Fibroblast of pulmonary artery (primary cell): Measurements from ENCODE around the gene CFAP298.

Experiments used
- DNase-seq: peaks from one replicate; pipeline ENCODE4 v3.0.0-alpha.2; 2010; ENCODE audit warnings: low read depth
- H3K4me3 ChIP-seq: replicated peaks from 2 replicates; pipeline ENCODE4 v1.5.1; 2011; ENCODE audit warnings: low read depth, mild to moderate bottlenecking, control low read depth, low read length, moderate library complexity
- TF ChIP-seq, protein P1 (sequence below): IDR thresholded peaks from 2 replicates; pipeline ENCODE4 v1.5.1; 2011; ENCODE audit warnings: mild to moderate bottlenecking, control low read depth, low read length, inconsistent platforms; ENCODE audit errors: missing control alignments

The CFAP298 gene

DNA sequence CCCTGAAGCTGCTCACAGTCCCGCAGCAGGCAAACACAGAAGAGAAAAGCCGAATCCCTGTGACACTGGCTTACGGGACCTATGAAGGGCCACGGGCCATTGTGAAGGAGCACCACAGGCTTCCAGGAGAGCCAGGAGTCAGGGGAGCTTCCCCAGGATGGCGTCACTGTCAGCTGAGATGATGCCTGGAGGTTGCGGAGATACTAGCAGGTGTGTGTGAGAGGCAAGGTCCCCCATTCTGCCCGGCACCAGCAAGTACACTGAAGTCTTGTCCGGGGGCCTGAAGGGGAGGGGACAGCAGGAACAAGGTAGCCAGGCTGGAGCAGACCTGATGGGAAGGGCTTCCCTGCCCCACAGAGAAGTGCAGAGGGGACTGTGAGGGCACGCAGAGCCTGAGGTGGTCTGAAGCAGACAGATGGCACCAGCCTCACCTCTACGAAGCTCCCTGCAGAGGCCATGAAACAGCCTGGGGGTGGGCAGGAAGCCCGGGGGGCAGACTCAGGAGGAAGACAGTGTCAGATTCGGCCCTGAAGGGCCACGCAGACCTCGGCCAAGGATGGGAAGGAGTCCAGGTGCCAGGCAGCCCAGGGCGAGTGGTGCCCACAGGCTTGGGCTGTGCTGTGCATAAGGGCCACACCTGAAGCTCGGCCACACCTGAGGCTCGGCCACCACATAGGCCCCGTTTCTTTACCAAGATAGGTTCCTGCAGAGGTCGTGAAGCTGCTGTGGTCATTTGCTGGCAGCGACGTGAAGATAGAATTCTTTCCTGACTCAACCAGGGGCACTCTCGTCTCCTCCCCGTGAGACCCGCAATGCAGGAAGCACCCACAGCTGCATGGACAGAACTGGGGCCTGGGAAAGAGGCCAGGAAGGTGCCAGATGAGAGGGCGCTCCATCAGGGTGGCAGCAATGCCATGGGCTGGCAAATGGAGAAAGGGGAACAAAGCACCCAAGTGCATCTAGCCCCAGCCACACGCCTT, 36.9 kb downstream of the CFAP298 start:
- H3K4me3 ChIP-seq, result no peak overlapping the region
- no peak for DNase-seq
- TF ChIP-seq, protein P1, sequence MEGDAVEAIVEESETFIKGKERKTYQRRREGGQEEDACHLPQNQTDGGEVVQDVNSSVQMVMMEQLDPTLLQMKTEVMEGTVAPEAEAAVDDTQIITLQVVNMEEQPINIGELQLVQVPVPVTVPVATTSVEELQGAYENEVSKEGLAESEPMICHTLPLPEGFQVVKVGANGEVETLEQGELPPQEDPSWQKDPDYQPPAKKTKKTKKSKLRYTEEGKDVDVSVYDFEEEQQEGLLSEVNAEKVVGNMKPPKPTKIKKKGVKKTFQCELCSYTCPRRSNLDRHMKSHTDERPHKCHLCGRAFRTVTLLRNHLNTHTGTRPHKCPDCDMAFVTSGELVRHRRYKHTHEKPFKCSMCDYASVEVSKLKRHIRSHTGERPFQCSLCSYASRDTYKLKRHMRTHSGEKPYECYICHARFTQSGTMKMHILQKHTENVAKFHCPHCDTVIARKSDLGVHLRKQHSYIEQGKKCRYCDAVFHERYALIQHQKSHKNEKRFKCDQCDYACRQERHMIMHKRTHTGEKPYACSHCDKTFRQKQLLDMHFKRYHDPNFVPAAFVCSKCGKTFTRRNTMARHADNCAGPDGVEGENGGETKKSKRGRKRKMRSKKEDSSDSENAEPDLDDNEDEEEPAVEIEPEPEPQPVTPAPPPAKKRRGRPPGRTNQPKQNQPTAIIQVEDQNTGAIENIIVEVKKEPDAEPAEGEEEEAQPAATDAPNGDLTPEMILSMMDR, result no peak

DNA sequence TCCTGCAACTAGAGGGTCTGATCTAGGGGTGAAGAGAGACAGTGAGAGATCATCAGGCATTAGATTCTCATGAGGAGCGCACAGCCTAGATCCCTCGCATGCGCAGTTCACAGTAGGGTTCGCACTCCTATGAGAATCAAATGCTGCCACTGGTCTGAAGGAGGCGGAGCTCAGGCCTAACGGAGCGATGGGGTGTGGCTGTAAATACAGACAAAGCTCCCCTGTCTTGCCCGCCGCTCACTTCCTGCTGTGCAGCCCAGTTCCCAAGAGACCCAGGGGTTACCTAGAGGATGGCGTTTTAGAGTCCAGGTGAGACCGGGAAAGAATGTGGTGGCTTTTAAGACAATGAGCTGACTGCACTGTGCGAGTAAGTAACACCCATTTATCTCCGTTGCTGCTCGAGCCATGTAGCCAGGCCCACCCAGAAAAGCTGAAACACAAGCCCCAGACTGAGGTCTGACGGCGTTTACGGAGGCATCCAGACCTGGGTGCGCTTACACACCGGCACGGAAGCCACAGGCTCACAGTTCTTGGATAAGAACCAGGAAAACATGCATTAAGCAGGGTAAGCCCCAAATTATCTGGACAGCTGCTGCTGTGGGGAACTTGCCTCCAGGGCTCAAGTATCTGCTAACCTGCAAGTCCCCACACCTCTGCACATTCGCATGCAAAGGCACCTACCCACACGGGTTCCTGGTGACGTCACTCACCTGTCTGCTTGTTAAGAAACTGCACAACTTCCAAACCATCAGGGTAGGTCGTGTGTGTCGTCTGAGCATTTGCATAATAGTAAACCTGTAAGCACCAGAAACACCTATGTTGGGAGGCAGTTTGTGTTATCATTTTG, 39.4 kb downstream of the CFAP298 start:
- H3K4me3 ChIP-seq, result no peak overlapping the region
- no peak for DNase-seq
- TF ChIP-seq, protein P1, result no peak

DNA sequence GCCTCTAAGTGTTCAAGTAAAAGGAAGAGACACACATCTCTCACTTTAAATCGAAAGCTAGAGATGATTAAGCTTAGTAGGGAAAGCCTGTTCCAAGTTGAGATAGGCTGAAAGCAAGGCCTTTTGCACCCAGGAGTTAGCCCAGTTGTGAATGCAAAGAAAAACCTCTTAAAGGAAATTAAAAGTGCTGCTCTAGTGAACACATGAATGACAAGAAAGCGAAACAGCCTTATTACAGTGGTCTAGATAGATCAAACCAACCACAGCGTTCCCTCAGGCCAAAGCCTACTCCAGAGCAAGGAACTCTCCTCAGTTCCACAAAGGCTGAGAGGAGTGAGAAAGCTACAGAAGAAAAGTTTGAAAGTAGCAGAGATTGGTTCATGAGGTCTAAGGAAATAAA, 41.7 kb downstream of the CFAP298 start:
- no peak overlapping the region for H3K4me3 ChIP-seq
- no peak for DNase-seq
- TF ChIP-seq, protein P1, result no peak

DNA sequence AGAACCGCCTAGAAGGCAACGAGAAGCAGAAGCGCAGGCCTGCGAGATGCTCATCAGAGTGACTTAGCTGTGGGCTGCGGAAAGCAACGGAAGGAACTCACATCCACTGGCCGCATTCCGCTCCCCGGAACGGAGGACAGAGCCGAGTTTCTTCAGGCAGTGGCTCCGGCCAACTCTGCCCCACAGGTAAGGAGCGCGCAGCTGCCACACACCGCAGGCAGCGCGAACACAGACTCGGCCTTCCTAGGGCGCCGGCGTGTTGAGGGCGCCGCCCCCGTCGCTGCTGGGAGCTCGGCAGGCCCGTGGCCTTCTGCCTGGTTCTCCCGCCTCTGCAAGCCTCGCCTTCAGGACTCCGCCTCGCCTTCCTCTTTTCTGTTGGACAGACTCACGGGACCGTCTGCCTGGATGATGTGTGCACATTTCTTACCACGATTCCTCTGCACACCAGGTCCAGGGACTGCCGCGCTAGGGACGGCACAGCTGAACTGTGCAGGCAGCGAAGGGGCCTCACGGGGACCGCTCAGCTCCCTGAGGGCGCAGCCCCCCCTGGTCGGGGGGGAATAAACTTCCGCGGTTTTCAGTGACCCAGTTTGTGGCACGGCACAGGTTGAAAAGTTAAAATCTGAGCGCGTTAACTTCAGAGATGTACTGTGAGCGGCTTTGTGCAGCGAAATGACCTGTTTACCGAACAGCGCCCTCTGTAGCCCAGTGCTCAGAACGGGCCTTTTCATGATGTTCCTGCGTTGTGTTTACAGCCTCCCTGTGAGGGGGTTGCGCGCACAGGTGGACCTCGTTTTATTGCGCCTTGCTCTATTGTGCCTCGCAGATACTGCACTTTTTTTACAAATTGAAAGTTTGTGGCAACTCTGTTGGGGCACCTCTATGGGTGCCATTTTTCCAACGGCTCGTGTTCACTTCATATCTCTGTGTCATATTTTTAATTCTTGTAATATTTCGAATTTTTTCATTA, 42.6 kb downstream of the CFAP298 start:
- TF ChIP-seq, protein P1, result peak; percentile 88
- DNase-seq, result peak; percentile 88
- peak overlapping the region; percentile 64 for H3K4me3 ChIP-seq

DNA sequence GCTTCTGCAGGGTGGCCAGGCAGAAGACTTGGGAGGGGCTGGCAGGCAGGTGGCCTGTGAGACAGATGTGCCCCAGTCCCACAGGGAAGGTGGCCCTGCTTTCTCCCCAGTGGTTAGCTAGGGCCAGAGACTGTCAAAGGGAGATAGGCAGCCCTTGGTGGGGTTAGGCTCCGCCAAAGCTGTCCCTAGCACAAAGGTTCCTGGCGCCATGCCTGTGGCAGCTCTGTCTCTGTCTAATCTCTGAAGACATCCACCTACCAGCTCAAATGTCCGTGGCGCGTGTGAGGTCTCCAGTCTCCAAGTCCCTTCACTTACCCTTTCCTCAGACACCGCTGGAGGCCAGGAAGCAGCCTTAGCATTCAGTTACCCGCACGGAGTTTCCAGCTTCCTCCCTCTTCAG, 44.6 kb downstream of the CFAP298 start:
- TF ChIP-seq, protein P1, result no peak
- H3K4me3 ChIP-seq, result no peak overlapping the region
- no peak for DNase-seq

DNA sequence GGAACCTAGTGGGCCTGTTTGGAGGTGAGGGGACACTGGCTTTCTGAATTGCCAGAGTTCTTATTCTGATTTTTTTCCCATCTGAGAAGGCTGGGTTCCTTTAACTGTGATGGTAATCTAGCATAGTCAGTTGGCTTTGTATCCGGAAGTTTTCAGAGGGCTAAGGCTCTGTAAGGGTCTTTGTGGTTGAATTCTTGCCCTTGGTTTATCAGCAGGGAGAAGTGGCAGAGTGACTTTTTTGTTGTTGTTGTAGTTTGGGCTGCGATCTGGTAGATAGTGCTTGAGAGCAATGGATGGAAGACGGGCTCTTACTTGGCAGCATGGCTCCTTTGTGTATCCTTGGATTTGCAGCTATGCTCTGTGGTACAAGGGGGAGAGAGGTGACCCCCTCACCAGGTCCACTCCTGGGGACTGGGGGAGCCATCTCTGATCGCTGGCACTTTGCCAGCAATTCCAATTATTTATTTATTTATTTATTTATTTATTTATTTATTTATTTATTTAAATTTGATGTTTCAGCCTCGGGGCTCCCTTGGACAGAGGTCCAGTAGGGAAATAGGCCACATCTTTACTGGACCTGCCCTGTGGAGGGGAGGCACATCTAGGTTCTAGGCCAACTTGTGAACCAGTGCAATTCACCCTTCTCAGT, 45.3 kb downstream of the CFAP298 start:
- no peak overlapping the region for H3K4me3 ChIP-seq
- TF ChIP-seq, protein P1, result no peak
- no peak for DNase-seq
